Measurements from ENCODE around the gene UBE2H.
"Not testable (repeated sequence)": the region's sequence is repeated elsewhere in the genome, so short reads cannot be mapped to it uniquely, and the experiment has no call there.

GRCh38 chr7:129860784-129861183 lies 92.0 kb downstream of the UBE2H start:
- TF ChIP-seq FOXK2 (IDR thresholded peaks at IDR 0.05); BHLHE40 (IDR thresholded peaks at IDR 0.05; ENCODE audit: borderline replicate concordance); HDGF (IDR thresholded peaks at IDR 0.05; ENCODE audit: borderline replicate concordance); L3MBTL2 (conservative IDR thresholded peaks at IDR 0.05); SUZ12 (IDR thresholded peaks at IDR 0.05); FOXM1 (IDR thresholded peaks at IDR 0.05; ENCODE audit: borderline replicate concordance); ELF4 (IDR thresholded peaks at IDR 0.05); PKNOX1 (IDR thresholded peaks at IDR 0.05): not testable (repeated sequence)
